Erythroblast (primary cell): ENCODE results near the gene SLC25A29.

Experiments used
- GATA1 ChIP-seq: IDR thresholded peaks from 2 replicates; pipeline ENCODE4 v1.6.1; 2011; ENCODE audit warnings: low read depth, mild to moderate bottlenecking, control low read depth, low read length, moderate library complexity
- POLR2A ChIP-seq: IDR thresholded peaks from 2 replicates; pipeline ENCODE4 v1.6.1; 2011; ENCODE audit warnings: mild to moderate bottlenecking, low read length

DNA sequence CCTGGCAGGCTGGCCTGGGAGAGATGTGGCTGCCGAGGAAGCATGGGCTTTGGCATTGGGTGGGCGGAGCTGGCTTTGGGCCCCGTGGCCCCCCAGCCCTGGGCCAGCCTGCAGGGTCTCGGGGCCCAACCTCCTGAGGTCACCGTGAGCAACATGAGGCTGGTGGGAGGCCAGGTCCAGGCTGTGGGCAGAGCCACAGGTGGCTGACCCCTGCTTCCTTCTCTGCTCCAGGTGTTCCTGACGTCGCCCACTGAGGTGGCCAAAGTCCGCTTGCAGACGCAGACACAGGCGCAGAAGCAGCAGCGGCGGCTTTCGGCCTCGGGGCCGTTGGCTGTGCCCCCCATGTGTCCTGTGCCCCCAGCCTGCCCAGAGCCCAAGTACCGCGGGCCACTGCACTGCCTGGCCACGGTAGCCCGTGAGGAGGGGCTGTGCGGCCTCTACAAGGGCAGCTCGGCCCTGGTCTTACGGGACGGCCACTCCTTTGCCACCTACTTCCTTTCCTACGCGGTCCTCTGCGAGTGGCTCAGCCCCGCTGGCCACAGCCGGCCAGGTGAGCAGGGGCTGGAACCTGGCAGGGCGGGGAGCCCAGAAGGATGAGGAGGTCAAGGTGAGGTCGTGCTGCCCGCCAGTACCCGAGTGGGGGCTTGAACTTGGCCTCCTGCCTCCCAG lies 22.4 kb upstream of the SLC25A29 start:
- TF ChIP-seq POLR2A (no peak), GATA1 (no peak)
